Body of pancreas (tissue), 4 donors: Measurements from ENCODE around the gene VKORC1L1. TPM values are rescaled to one million over a fixed set of nuclear protein-coding genes. Genes with fewer than 3 reads are reported as not detected.

Experiments
- ATAC-seq: fragments of 150-250 bp; one replicate; pipeline ENCODE4 v1.9.1; 2016
- DNase-seq, 4 donors: peaks; one replicate each; pipeline ENCODE4 v3.0.0-alpha.2; 2019
- H3K27ac ChIP-seq, 4 donors: fragments of 200-600 bp; sonication (generic); 1 replicate in 3 of 4; 2 replicates in 1 of 4; pipeline versions ENCODE4 v1.5.1 to v1.6.1; 2016 to 2019; ENCODE audit warnings: mild to moderate bottlenecking in 1 of 4, mixed read lengths in 1 of 4, moderate library complexity in 1 of 4
- H3K27me3 ChIP-seq, 2 donors: fragments of 200-600 bp; sonication (generic); one replicate each; pipeline ENCODE4 v1.6.0; 2016; ENCODE audit warnings: mild to moderate bottlenecking in 1 of 2
- H3K36me3 ChIP-seq, 2 donors: fragments of 200-600 bp; sonication (generic); replicated peaks in 1 of 2; 2 replicates each; pipeline ENCODE4 v1.5.1; 2016; ENCODE audit warnings: low read depth in 2 of 2; ENCODE audit not compliant: insufficient read depth in 1 of 2
- H3K4me1 ChIP-seq: fragments of 200-600 bp; sonication (generic); one replicate; pipeline ENCODE4 v1.6.0; 2016
- H3K4me3 ChIP-seq, 2 donors: fragments of 200-600 bp; sonication (generic); 1 replicate in 1 of 2; 2 replicates in 1 of 2; pipeline ENCODE4 v1.5.1; 2016 to 2019
- H3K9me3 ChIP-seq, 3 donors: fragments of 200-600 bp; sonication (generic); 1 replicate in 2 of 3; 2 replicates in 1 of 3; pipeline ENCODE4 v1.5.1; 2016
- CTCF ChIP-seq, 7 experiments: fragments of 450-650 bp in 4 of 7; fragments of 200-600 bp in 3 of 7; sonication (generic) in 3 of 7; IDR thresholded peaks; one replicate each; pipeline ENCODE4 v1.5.1; 2016 to 2019; ENCODE audit warnings: antibody characterized with exemption in 7 of 7
- POLR2A ChIP-seq, 3 donors: fragments of 450-650 bp; IDR thresholded peaks; one replicate each; pipeline ENCODE4 v1.6.1; 2016; ENCODE audit warnings: antibody characterized with exemption in 3 of 3, mild to moderate bottlenecking in 2 of 3
- WGBS, 2 donors: methylation state at CpG; one replicate each; pipeline ENCODE4 v1.1.5; 2017; 5-methylcytosine and 5-hydroxymethylcytosine counted together
- intact Hi-C: fragments of 100-400 bp; cut with DNase I; formaldehyde crosslinking; loops from one replicate; pipeline ENCODE4 v1.15.1; 2023
- total RNA-seq, 2 donors: library from RNA; depleted of rRNA; stranded (reverse); fragments of >200 nt; gene quantifications; one replicate each; pipeline ENCODE4 v1.1.0, GENCODE V29; 2016

VKORC1L1 gene
- total RNA-seq, 2 donors from 2014 or later, result 9.9 to 18.8 TPM

GRCh38 chr7:65951837-65952578 lies 79.1 kb downstream of the VKORC1L1 start:
- peaks cover 0 to 1% of the 10 kb centered on the region in 2 donors for H3K36me3 ChIP-seq
- DNase-seq (peak in 3 of 4 donors; percentile 15 to 44 (median 31)), ATAC-seq (no peak)
- no peak for TF ChIP-seq POLR2A (IDR thresholded peaks at IDR 0.05)
- TF ChIP-seq CTCF (IDR thresholded peaks at IDR 0.05), result no peak
- peaks cover 2% of the 10 kb centered on the region for H3K4me1 ChIP-seq
- 80 to 85% methylated on average over 9 of the region's 9 CpGs for WGBS, 2 donors
- no peak overlapping the region for H3K27ac ChIP-seq
- no peaks in the 10 kb centered on the region for H3K27me3 ChIP-seq
- H3K9me3 ChIP-seq, result no peaks in the 10 kb centered on the region
- H3K4me3 ChIP-seq, result no peak overlapping the region
- intact Hi-C loops, result no loop called here

- WGBS, 2 donors, result 91 to 97% methylated on average over 5 of the region's 5 CpGs
- no peaks in the 10 kb centered on the region for H3K27me3 ChIP-seq
- H3K9me3 ChIP-seq, result no peaks in the 10 kb centered on the region
- TF ChIP-seq POLR2A (IDR thresholded peaks at IDR 0.05) (no peak), CTCF (IDR thresholded peaks at IDR 0.05) (no peak)
- H3K27ac ChIP-seq, result no peak overlapping the region
- ATAC-seq (no peak), DNase-seq (no peak)
- no peaks in the 10 kb centered on the region for H3K4me1 ChIP-seq
- intact Hi-C loops, result no loop called here
- no peak overlapping the region for H3K4me3 ChIP-seq
- H3K36me3 ChIP-seq, result peaks cover 0 to 1% of the 10 kb centered on the region in 2 donors
Measured at GRCh38 chr7:65953001-65953720, 80.3 kb downstream of the VKORC1L1 start.

GRCh38 chr7:65953890-65954450 lies 81.1 kb downstream of the VKORC1L1 start:
- TF ChIP-seq CTCF (IDR thresholded peaks at IDR 0.05), result no peak
- no peak for TF ChIP-seq POLR2A (IDR thresholded peaks at IDR 0.05)
- Histone ChIP-seq H3K4me3 (no peak overlapping the region), H3K27ac (no peak overlapping the region), H3K36me3 (peaks cover 0 to 1% of the 10 kb centered on the region in 2 donors), H3K4me1 (no peaks in the 10 kb centered on the region), H3K27me3 (no peaks in the 10 kb centered on the region), H3K9me3 (no peaks in the 10 kb centered on the region)
- 89 to 90% methylated on average over 15 of the region's 15 CpGs for WGBS, 2 donors
- no peak for DNase-seq
- intact Hi-C loops, result no loop called here
- ATAC-seq, result no peak

- 82 to 90% methylated on average over 4 of the region's 4 CpGs for WGBS, 2 donors
- Histone ChIP-seq H3K27me3 (no peaks in the 10 kb centered on the region), H3K27ac (no peak overlapping the region), H3K4me3 (no peak overlapping the region), H3K9me3 (no peaks in the 10 kb centered on the region), H3K36me3 (peaks cover 0 to 11% of the 10 kb centered on the region in 2 donors), H3K4me1 (no peaks in the 10 kb centered on the region)
- intact Hi-C loops, result no loop called here
- no peak for DNase-seq
- TF ChIP-seq CTCF (IDR thresholded peaks at IDR 0.05) (no peak), POLR2A (IDR thresholded peaks at IDR 0.05) (no peak)
- no peak for ATAC-seq
Measured at GRCh38 chr7:65955718-65956117, 82.8 kb downstream of the VKORC1L1 start.
